GM23338 (cell line): ENCODE results near the gene CHPF. TPM values are rescaled to one million over a fixed set of nuclear protein-coding genes. Genes with fewer than 3 reads are reported as not detected.
A peak's percentile ranks its signal among the peaks of the same experiment; 100 is the strongest.

ENCODE experiments used
- ATAC-seq: fragments of 200-7000 bp; cut with Tn5 transposase; 3 replicates; pipeline ENCODE4 v1.9.1; 2020
- DNase-seq: peaks from one replicate; pipeline ENCODE4 v3.0.0-alpha.2; 2015; ENCODE audit warnings: low spot score
- H2AFZ ChIP-seq: fragments of 200-600 bp; sonication (generic); 2 replicates; pipeline ENCODE4 v1.8.0; 2016; ENCODE audit warnings: antibody characterized with exemption, mild to moderate bottlenecking, moderate library complexity
- H3F3A ChIP-seq: fragments of 200-600 bp; sonication (generic); replicated peaks from 2 replicates; pipeline ENCODE4 v1.8.0; 2017; ENCODE audit warnings: antibody characterized with exemption, mixed run types, low read depth
- H3K27ac ChIP-seq: fragments of 200-600 bp; sonication (generic); 2 replicates; pipeline ENCODE4 v1.6.1; 2016; ENCODE audit warnings: low read depth
- H3K27me3 ChIP-seq: fragments of 200-600 bp; sonication (generic); 2 replicates; pipeline ENCODE4 v1.8.0; 2016; ENCODE audit warnings: mild to moderate bottlenecking, mixed run types, moderate library complexity; ENCODE audit not compliant: insufficient read depth
- H3K36me3 ChIP-seq: fragments of 200-600 bp; sonication (generic); 2 replicates; pipeline ENCODE4 v1.8.0; 2016; ENCODE audit warnings: mild to moderate bottlenecking; ENCODE audit not compliant: insufficient read depth
- H3K4me1 ChIP-seq: fragments of 200-600 bp; sonication (generic); 2 replicates; pipeline ENCODE4 v1.8.0; 2016; ENCODE audit warnings: mild to moderate bottlenecking, moderate library complexity; ENCODE audit not compliant: insufficient read depth
- H3K4me2 ChIP-seq: fragments of 200-600 bp; sonication (generic); 2 replicates; pipeline ENCODE4 v1.7.1; 2017; ENCODE audit warnings: mixed run types
- H3K4me3 ChIP-seq: fragments of 200-600 bp; sonication (generic); 2 replicates; pipeline ENCODE4 v1.6.1; 2016; ENCODE audit warnings: mixed run types
- H3K79me2 ChIP-seq: fragments of 200-600 bp; sonication (generic); replicated peaks from 2 replicates; pipeline ENCODE4 v1.8.0; 2017; ENCODE audit warnings: mild to moderate bottlenecking; ENCODE audit not compliant: insufficient read depth
- H3K9me2 ChIP-seq: fragments of 200-600 bp; sonication (generic); 2 replicates; pipeline ENCODE4 v1.8.0; 2017; ENCODE audit not compliant: insufficient read depth
- H4K20me1 ChIP-seq: fragments of 200-600 bp; sonication (generic); replicated peaks from 2 replicates; pipeline ENCODE4 v1.8.0; 2017; ENCODE audit warnings: mild to moderate bottlenecking; ENCODE audit not compliant: insufficient read depth
- H3K27ac Mint-ChIP-seq: 2 replicates; pipeline ENCODE4 v1.8.0; 2020; ENCODE audit warnings: inconsistent platforms, mild to moderate bottlenecking, moderate library complexity, mixed read lengths
- H3K27me3 Mint-ChIP-seq: 3 replicates; pipeline ENCODE4 v1.8.0; 2022; ENCODE audit warnings: low read depth, mild to moderate bottlenecking, moderate library complexity, mixed read lengths, inconsistent platforms; ENCODE audit not compliant: insufficient read depth, poor library complexity
- H3K36me3 Mint-ChIP-seq: 3 replicates; pipeline ENCODE4 v1.8.0; 2021; ENCODE audit warnings: low read depth, mild to moderate bottlenecking, inconsistent platforms, moderate library complexity, mixed read lengths
- H3K4me1 Mint-ChIP-seq: 3 replicates; pipeline ENCODE4 v1.8.0; 2020; ENCODE audit warnings: mild to moderate bottlenecking, inconsistent platforms, mixed read lengths
- H3K4me3 Mint-ChIP-seq: 3 replicates; pipeline ENCODE4 v1.8.0; 2021; ENCODE audit warnings: moderate library complexity, mild to moderate bottlenecking, inconsistent platforms, mixed read lengths
- H3K9me3 Mint-ChIP-seq: 3 replicates; pipeline ENCODE4 v1.8.0; 2020; ENCODE audit warnings: moderate library complexity, mild to moderate bottlenecking, inconsistent platforms, mixed read lengths
- CTCF ChIP-seq, 2 experiments: fragments of 200-600 bp in 1 of 2; sonication (generic) in 1 of 2; conservative IDR thresholded peaks; 2 replicates each; pipeline versions ENCODE4 v1.5.1 to v1.6.1; 2016 to 2017; ENCODE audit warnings: antibody characterized with exemption in 2 of 2, low read depth in 2 of 2, mild to moderate bottlenecking in 2 of 2, moderate library complexity in 1 of 2
- ETS1 ChIP-seq: IDR thresholded peaks from 2 replicates; pipeline ENCODE4 v1.6.1; 2016; ENCODE audit warnings: antibody characterized with exemption
- EZH2phosphoT487 ChIP-seq: fragments of 200-600 bp; sonication (generic); IDR thresholded peaks from one replicate; pipeline ENCODE4 v1.8.1; 2018; ENCODE audit warnings: antibody characterized with exemption; ENCODE audit not compliant: unreplicated experiment
- REST ChIP-seq: IDR thresholded peaks from one replicate; pipeline ENCODE4 v1.6.1; 2018; ENCODE audit warnings: antibody characterized with exemption; ENCODE audit not compliant: unreplicated experiment
- STAT1 ChIP-seq: IDR thresholded peaks from one replicate; pipeline ENCODE4 v1.6.1; 2016; ENCODE audit warnings: antibody characterized with exemption; ENCODE audit not compliant: unreplicated experiment
- ZNF114 ChIP-seq: fragments of 250-450 bp; sonication (Bioruptor Pico); IDR thresholded peaks from 2 replicates; pipeline ENCODE4 v1.5.0; 2020; ENCODE audit warnings: mild to moderate bottlenecking, moderate library complexity
- ZNF331 ChIP-seq: fragments of 250-450 bp; sonication (Bioruptor Pico); IDR thresholded peaks from 2 replicates; pipeline ENCODE4 v1.5.0; 2020; ENCODE audit warnings: low read depth, mild to moderate bottlenecking, moderate library complexity
- polyA plus RNA-seq: library from polyadenylated mRNA; unstranded; fragments of >200 nt; fragmentation: Nextera tagmentation; extraction: Ambion mirVana; gene quantifications from 2 replicates; pipeline ENCODE4 v1.2.1, GENCODE V29; 2016
- total RNA-seq: library from RNA; depleted of rRNA; stranded (reverse); fragments of >200 nt; shearing (Covaris generic); gene quantifications from 2 replicates; pipeline ENCODE4 v1.2.3, GENCODE V29; 2014
- TF ChIP-seq, protein P1 (sequence below): fragments of 250-450 bp; sonication (Bioruptor Pico); IDR thresholded peaks from 2 replicates; pipeline ENCODE4 v1.5.0; 2020; ENCODE audit warnings: mild to moderate bottlenecking, moderate library complexity

CHPF gene
- total and polyA plus RNA-seq, 2 experiments from 2014 or later = 36.5 to 252 TPM

GRCh38 chr2:219521066-219521880, 22.3 kb downstream of the CHPF start:
- ATAC-seq (peak; percentile 67), DNase-seq (peak; percentile 88)
- Histone ChIP-seq H3K79me2 (no peaks in the 10 kb centered on the region), H3K27ac (peak overlapping the region; percentile 69), H3K36me3 (no peaks in the 10 kb centered on the region), H4K20me1 (no peaks in the 10 kb centered on the region), H3K9me2 (no peaks in the 10 kb centered on the region), H3F3A (peaks cover 22% of the 10 kb centered on the region), H2AFZ (peak overlapping the region; percentile 18; the same call in 1 of the 2 replicates), H3K27me3 (peaks cover 32% of the 10 kb centered on the region), H3K4me2 (peak overlapping the region; percentile 79), H3K4me3 (peak overlapping the region; percentile 64; the same call in 1 of the 2 replicates), H3K4me1 (peaks cover 28% of the 10 kb centered on the region)
- H3K4me1 Mint-ChIP-seq = peaks cover 73% of the 10 kb centered on the region
- H3K9me3 Mint-ChIP-seq = no peaks in the 10 kb centered on the region
- H3K27ac Mint-ChIP-seq = peak overlapping the region; percentile 68; the same call in 1 of the 2 replicates
- H3K4me3 Mint-ChIP-seq = peak overlapping the region; percentile 60
- H3K27me3 Mint-ChIP-seq = peaks cover 28% of the 10 kb centered on the region
- H3K36me3 Mint-ChIP-seq = no peaks in the 10 kb centered on the region; the same call in 2 of the 3 replicates
- TF ChIP-seq, protein P1, sequence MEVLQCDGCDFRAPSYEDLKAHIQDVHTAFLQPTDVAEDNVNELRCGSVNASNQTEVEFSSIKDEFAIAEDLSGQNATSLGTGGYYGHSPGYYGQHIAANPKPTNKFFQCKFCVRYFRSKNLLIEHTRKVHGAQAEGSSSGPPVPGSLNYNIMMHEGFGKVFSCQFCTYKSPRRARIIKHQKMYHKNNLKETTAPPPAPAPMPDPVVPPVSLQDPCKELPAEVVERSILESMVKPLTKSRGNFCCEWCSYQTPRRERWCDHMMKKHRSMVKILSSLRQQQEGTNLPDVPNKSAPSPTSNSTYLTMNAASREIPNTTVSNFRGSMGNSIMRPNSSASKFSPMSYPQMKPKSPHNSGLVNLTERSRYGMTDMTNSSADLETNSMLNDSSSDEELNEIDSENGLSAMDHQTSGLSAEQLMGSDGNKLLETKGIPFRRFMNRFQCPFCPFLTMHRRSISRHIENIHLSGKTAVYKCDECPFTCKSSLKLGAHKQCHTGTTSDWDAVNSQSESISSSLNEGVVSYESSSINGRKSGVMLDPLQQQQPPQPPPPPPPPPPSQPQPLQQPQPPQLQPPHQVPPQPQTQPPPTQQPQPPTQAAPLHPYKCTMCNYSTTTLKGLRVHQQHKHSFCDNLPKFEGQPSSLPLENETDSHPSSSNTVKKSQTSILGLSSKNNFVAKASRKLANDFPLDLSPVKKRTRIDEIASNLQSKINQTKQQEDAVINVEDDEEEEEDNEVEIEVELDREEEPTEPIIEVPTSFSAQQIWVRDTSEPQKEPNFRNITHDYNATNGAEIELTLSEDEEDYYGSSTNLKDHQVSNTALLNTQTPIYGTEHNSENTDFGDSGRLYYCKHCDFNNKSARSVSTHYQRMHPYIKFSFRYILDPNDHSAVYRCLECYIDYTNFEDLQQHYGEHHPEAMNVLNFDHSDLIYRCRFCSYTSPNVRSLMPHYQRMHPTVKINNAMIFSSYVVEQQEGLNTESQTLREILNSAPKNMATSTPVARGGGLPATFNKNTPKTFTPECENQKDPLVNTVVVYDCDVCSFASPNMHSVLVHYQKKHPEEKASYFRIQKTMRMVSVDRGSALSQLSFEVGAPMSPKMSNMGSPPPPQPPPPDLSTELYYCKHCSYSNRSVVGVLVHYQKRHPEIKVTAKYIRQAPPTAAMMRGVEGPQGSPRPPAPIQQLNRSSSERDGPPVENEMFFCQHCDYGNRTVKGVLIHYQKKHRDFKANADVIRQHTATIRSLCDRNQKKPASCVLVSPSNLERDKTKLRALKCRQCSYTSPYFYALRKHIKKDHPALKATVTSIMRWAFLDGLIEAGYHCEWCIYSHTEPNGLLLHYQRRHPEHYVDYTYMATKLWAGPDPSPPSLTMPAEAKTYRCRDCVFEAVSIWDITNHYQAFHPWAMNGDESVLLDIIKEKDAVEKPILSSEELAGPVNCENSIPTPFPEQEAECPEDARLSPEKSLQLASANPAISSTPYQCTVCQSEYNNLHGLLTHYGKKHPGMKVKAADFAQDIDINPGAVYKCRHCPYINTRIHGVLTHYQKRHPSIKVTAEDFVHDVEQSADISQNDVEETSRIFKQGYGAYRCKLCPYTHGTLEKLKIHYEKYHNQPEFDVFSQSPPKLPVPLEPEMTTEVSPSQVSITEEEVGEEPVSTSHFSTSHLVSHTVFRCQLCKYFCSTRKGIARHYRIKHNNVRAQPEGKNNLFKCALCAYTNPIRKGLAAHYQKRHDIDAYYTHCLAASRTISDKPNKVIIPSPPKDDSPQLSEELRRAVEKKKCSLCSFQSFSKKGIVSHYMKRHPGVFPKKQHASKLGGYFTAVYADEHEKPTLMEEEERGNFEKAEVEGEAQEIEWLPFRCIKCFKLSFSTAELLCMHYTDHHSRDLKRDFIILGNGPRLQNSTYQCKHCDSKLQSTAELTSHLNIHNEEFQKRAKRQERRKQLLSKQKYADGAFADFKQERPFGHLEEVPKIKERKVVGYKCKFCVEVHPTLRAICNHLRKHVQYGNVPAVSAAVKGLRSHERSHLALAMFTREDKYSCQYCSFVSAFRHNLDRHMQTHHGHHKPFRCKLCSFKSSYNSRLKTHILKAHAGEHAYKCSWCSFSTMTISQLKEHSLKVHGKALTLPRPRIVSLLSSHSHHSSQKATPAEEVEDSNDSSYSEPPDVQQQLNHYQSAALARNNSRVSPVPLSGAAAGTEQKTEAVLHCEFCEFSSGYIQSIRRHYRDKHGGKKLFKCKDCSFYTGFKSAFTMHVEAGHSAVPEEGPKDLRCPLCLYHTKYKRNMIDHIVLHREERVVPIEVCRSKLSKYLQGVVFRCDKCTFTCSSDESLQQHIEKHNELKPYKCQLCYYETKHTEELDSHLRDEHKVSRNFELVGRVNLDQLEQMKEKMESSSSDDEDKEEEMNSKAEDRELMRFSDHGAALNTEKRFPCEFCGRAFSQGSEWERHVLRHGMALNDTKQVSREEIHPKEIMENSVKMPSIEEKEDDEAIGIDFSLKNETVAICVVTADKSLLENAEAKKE (CRISPR knock-in tag) = no peak
- TF ChIP-seq ZNF331 (CRISPR knock-in tag) (no peak), ZNF114 (CRISPR knock-in tag) (no peak), CTCF (conservative IDR thresholded peaks at IDR 0.05; ENCODE audit: low read depth in 2 of 2) (peak; percentile 81 to 96), ETS1 (peak; percentile 38; the same call in 1 of the 2 replicates), REST (no peak), EZH2phosphoT487 (no peak), STAT1 (no peak)
